Spleen (tissue), 11 donors: ENCODE data around the gene MT1A. TPM values are rescaled to one million over a fixed set of nuclear protein-coding genes. Genes with fewer than 3 reads are reported as not detected.

Source experiments
- DNase-seq: peaks from one replicate; pipeline ENCODE4 v3.0.0-alpha.2; 2020
- H3K27ac ChIP-seq, 8 donors: fragments of 200-600 bp; sonication (generic) in 7 of 8; 1 replicate in 4 of 8; 2 replicates in 4 of 8; pipeline versions ENCODE4 v1.5.0 to v1.8.0; 2016 to 2021; ENCODE audit warnings: inconsistent platforms in 4 of 8, mild to moderate bottlenecking in 4 of 8, moderate library complexity in 1 of 8
- H3K27me3 ChIP-seq, 7 donors: fragments of 200-600 bp; sonication (generic) in 6 of 7; replicated peaks in 1 of 7; 1 replicate in 4 of 7; 2 replicates in 3 of 7; pipeline versions ENCODE4 v1.5.0 to v1.8.0; 2016 to 2021; ENCODE audit warnings: inconsistent platforms in 3 of 7, mild to moderate bottlenecking in 1 of 7
- H3K36me3 ChIP-seq, 6 donors: fragments of 200-600 bp; sonication (generic) in 5 of 6; 1 replicate in 4 of 6; 2 replicates in 2 of 6; pipeline versions ENCODE4 v1.5.0 to v1.8.0; 2016 to 2021; ENCODE audit warnings: inconsistent platforms in 2 of 6
- H3K4me1 ChIP-seq, 6 donors: fragments of 200-600 bp; sonication (generic) in 5 of 6; 1 replicate in 3 of 6; 2 replicates in 3 of 6; pipeline versions ENCODE4 v1.5.0 to v1.8.0; 2016 to 2021; ENCODE audit warnings: inconsistent platforms in 3 of 6
- H3K4me3 ChIP-seq, 8 donors: fragments of 200-600 bp; sonication (generic) in 7 of 8; 1 replicate in 4 of 8; 2 replicates in 4 of 8; pipeline versions ENCODE4 v1.5.0 to v1.8.0; 2016 to 2021; ENCODE audit warnings: inconsistent platforms in 4 of 8, mild to moderate bottlenecking in 4 of 8, moderate library complexity in 2 of 8
- H3K9me3 ChIP-seq, 8 donors: fragments of 200-600 bp; sonication (generic) in 7 of 8; 1 replicate in 4 of 8; 2 replicates in 4 of 8; pipeline versions ENCODE4 v1.5.0 to v1.8.0; 2016 to 2021; ENCODE audit warnings: inconsistent platforms in 4 of 8
- CTCF ChIP-seq, 11 experiments: fragments of 200-600 bp in 7 of 11; fragments of 450-650 bp in 4 of 11; sonication (generic) in 4 of 11; IDR thresholded peaks in 8 of 11; conservative IDR thresholded peaks in 3 of 11; 1 replicate in 7 of 11; 2 replicates in 4 of 11; pipeline versions ENCODE4 v1.4.0 to v1.8.0; 2016 to 2021; ENCODE audit warnings: antibody characterized with exemption in 11 of 11, inconsistent platforms in 4 of 11, mild to moderate bottlenecking in 1 of 11
- POLR2A ChIP-seq, 3 donors: fragments of 450-650 bp; IDR thresholded peaks; one replicate each; pipeline ENCODE4 v1.5.1; 2017; ENCODE audit warnings: antibody characterized with exemption in 3 of 3, mild to moderate bottlenecking in 1 of 3
- POLR2AphosphoS5 ChIP-seq, 3 donors: sonication (generic); formaldehyde crosslinking; IDR thresholded peaks; one replicate each; pipeline ENCODE4 v1.5.1; 2017; ENCODE audit warnings: antibody characterized with exemption in 3 of 3
- whole genome bisulfite sequencing, 5 donors: extraction: QIAGEN DNeasy Blood & Tissue Kit in 3 of 5; methylation state at CpG; one replicate each; pipeline versions ENCODE4 v1.1.5 to v1.1.7; 2013 to 2018; 5-methylcytosine and 5-hydroxymethylcytosine counted together
- intact Hi-C: fragments of 100-400 bp; cut with DNase I; formaldehyde crosslinking; loops from one replicate; pipeline ENCODE4 v1.15.0; 2023; ENCODE audit warnings: low total_unique reads
- polyA plus RNA-seq, 3 donors: library from polyadenylated mRNA; stranded (reverse); fragments of 200-250 nt; gene quantifications; one replicate each; pipeline ENCODE4 v1.2.1, GENCODE V29; 2013
- total RNA-seq, 7 donors: library from RNA; depleted of rRNA in 3 of 7; stranded (reverse); fragments of >200 nt in 3 of 7; fragmentation: NEBNext Ultra II Directional in 4 of 7; extraction: Animal tissue kit (Norgen Biotek cat#: 25700) in 4 of 7; gene quantifications; one replicate each; pipeline versions ENCODE4 v1.1.0 to v1.2.1, GENCODE V29; 2016 to 2021
- donor health status: healthy with polysubstance abuse.
- donor health status: DM: no; HTN: no; CAD: no; lungs with moderate emphysema.
- donor health status: DM: no; HTN: no; CAD: no.
- donor health status: Bipolar disorder and iron deficiency.
- donor health status: healthy.
- donor health status: DM: no; HTN: no; CAD: no.
- donor health status: DM: yes; HTN: yes; CAD: no.

Gene MT1A
- total and polyA plus RNA-seq, 10 donors, result 1.1 to 27.3 (median 5.0) TPM; not detected in 4

- peaks cover 9 to 28% (median 21%) of the 10 kb centered on the region in 6 donors for H3K4me1 ChIP-seq
- peak overlapping the region; percentile 1 to 63 (median 26) for H3K4me3 ChIP-seq
- intact Hi-C loops, result no loop called here
- no peaks in the 10 kb centered on the region for H3K36me3 ChIP-seq
- peaks cover 0 to 87% (median 28%) of the 10 kb centered on the region in 7 donors for H3K27me3 ChIP-seq
- WGBS, 5 donors, result 6 to 10% (median 9%) methylated on average over 23 to 42 of the region's 42 CpGs
- TF ChIP-seq POLR2A (IDR thresholded peaks at IDR 0.05), result no peak
- TF ChIP-seq POLR2AphosphoS5 (IDR thresholded peaks at IDR 0.05), result peak in 2 of 3 donors; percentile 62 to 78
- TF ChIP-seq CTCF (IDR thresholded peaks at IDR 0.05 in 8 of 11, conservative IDR thresholded peaks at IDR 0.05 in 3 of 11), result peak in 10 of 11 experiments; percentile 20 to 54 (median 24)
- peak overlapping the region in 2 of 8 donors; percentile 6 to 48 for H3K27ac ChIP-seq
- peak; percentile 92 for DNase-seq
- H3K9me3 ChIP-seq, result no peaks in the 10 kb centered on the region
Observed at GRCh38 chr16:56643080-56643778, 4.8 kb downstream of the MT1A start.

- H3K27me3 ChIP-seq, result peaks cover 0 to 87% (median 25%) of the 10 kb centered on the region in 7 donors
- H3K4me1 ChIP-seq, result peaks cover 4 to 22% (median 16%) of the 10 kb centered on the region in 6 donors
- no peaks in the 10 kb centered on the region for H3K36me3 ChIP-seq
- WGBS, 5 donors, result 36 to 69% (median 39%) methylated on average over 5 of the region's 5 CpGs
- H3K9me3 ChIP-seq, result no peaks in the 10 kb centered on the region
- TF ChIP-seq POLR2AphosphoS5 (IDR thresholded peaks at IDR 0.05) (no peak), CTCF (IDR thresholded peaks at IDR 0.05 in 8 of 11, conservative IDR thresholded peaks at IDR 0.05 in 3 of 11) (no peak), POLR2A (IDR thresholded peaks at IDR 0.05) (no peak)
- intact Hi-C loops, result no loop called here
- DNase-seq, result no peak
- peak overlapping the region in 2 of 8 donors; percentile 12 to 63 for H3K4me3 ChIP-seq
- peak overlapping the region in 1 of 8 donors; percentile 48 for H3K27ac ChIP-seq
Observed at GRCh38 chr16:56643833-56644232, 5.4 kb downstream of the MT1A start.

- Histone ChIP-seq H3K4me1 (peaks cover 4 to 21% (median 16%) of the 10 kb centered on the region in 6 donors), H3K9me3 (no peaks in the 10 kb centered on the region), H3K4me3 (no peak overlapping the region), H3K36me3 (no peaks in the 10 kb centered on the region), H3K27me3 (peaks cover 0 to 80% (median 20%) of the 10 kb centered on the region in 7 donors), H3K27ac (no peak overlapping the region)
- TF ChIP-seq POLR2A (IDR thresholded peaks at IDR 0.05) (no peak), CTCF (IDR thresholded peaks at IDR 0.05 in 8 of 11, conservative IDR thresholded peaks at IDR 0.05 in 3 of 11) (no peak), POLR2AphosphoS5 (IDR thresholded peaks at IDR 0.05) (no peak)
- intact Hi-C loops, result no loop called here
- no peak for DNase-seq
- WGBS, 5 donors, result 76 to 91% (median 83%) methylated on average over 1 of the region's 1 CpG
Observed at GRCh38 chr16:56645311-56645710, 6.8 kb downstream of the MT1A start.

- Histone ChIP-seq H3K4me3 (no peak overlapping the region), H3K4me1 (peaks cover 4 to 21% (median 16%) of the 10 kb centered on the region in 6 donors), H3K36me3 (no peaks in the 10 kb centered on the region), H3K27ac (no peak overlapping the region), H3K27me3 (peaks cover 0 to 75% (median 20%) of the 10 kb centered on the region in 7 donors), H3K9me3 (no peaks in the 10 kb centered on the region)
- WGBS, 5 donors, result 0 to 41% (median 0%) methylated on average over 1 of the region's 1 CpG
- intact Hi-C loops, result no loop called here
- TF ChIP-seq POLR2AphosphoS5 (IDR thresholded peaks at IDR 0.05) (no peak), CTCF (IDR thresholded peaks at IDR 0.05 in 8 of 11, conservative IDR thresholded peaks at IDR 0.05 in 3 of 11) (no peak), POLR2A (IDR thresholded peaks at IDR 0.05) (no peak)
- no peak for DNase-seq
Observed at GRCh38 chr16:56645838-56646237, 7.4 kb downstream of the MT1A start.
